ENCODE results near the gene TBCK. TPM values are rescaled to one million over a fixed set of nuclear protein-coding genes. Genes with fewer than 3 reads are reported as not detected.

Gene TBCK
- total and polyA plus RNA-seq, 2 of the 8 experiments (the other 6 are each of a cell fraction or from before 2014, with no cell fraction given): 10.2 to 18.7 TPM

GRCh38 chr4:106090826-106091225 lies 225.2 kb downstream of the TBCK start:
- Histone ChIP-seq H2AK5ac (ENCODE audit: low read depth, low read length) (no peak overlapping the region), H4K8ac (ENCODE audit: extremely low read depth, insufficient read depth, low read length) (no peak overlapping the region), H3K27ac (ENCODE audit: low read depth, low read length) (no peak overlapping the region), H3K4me2 (ENCODE audit: insufficient read depth in 1 of 2, low read depth in 2 of 2, low read length in 2 of 2) (no peak overlapping the region), H3K23me2 (ENCODE audit: low read depth, low read length) (no peaks in the 10 kb centered on the region), H3K4me3 (ENCODE audit: extremely low read depth in 1 of 4, insufficient read depth in 2 of 4, low read depth in 3 of 4, low read length in 4 of 4) (no peak overlapping the region), H3K23ac (ENCODE audit: insufficient read length) (no peak overlapping the region), H4K5ac (ENCODE audit: insufficient read length, low read depth, low read length) (no peak overlapping the region), H2BK5ac (ENCODE audit: low read depth, low read length) (no peak overlapping the region), H4K91ac (replicated peaks; ENCODE audit: insufficient read length, low read length) (no peak overlapping the region), H2BK12ac (ENCODE audit: low read depth, low read length) (no peak overlapping the region), H3K18ac (ENCODE audit: extremely low read depth, low read length) (no peak overlapping the region), H3K9me3 (ENCODE audit: insufficient read depth in 2 of 2, low read depth in 1 of 2, low read length in 1 of 2) (peaks cover 15 to 25% of the 10 kb centered on the region in 2 experiments), H3K14ac (ENCODE audit: insufficient read length) (no peak overlapping the region), H3K79me1 (ENCODE audit: low read depth, low read length) (no peaks in the 10 kb centered on the region), H3K9ac (replicated peaks in 1 of 4; ENCODE audit: extremely low read depth in 1 of 4, low read depth in 3 of 4, low read length in 3 of 4) (no peak overlapping the region), H2AFZ (ENCODE audit: low read length) (no peak overlapping the region), H2BK15ac (ENCODE audit: low read length) (no peak overlapping the region), H3K79me2 (ENCODE audit: control insufficient read depth in 1 of 2, insufficient read depth in 2 of 2, low read length in 2 of 2) (no peaks in the 10 kb centered on the region), H3K4me1 (replicated peaks in 1 of 4; ENCODE audit: control insufficient read depth in 3 of 4, insufficient read depth in 4 of 4, low read length in 3 of 4) (no peaks in the 10 kb centered on the region; a peak in 2 of 7 replicates), H3K27me3 (replicated peaks in 1 of 4; ENCODE audit: control insufficient read depth in 3 of 4, extremely low read depth in 1 of 4, insufficient read depth in 3 of 4, low read length in 3 of 4) (no peaks in the 10 kb centered on the region), H3K36me3 (ENCODE audit: control insufficient read depth in 2 of 4, insufficient read depth in 4 of 4, low read length in 3 of 4) (peaks cover 0 to 16% (median 4%) of the 10 kb centered on the region in 4 experiments; a peak in 5 of 8 replicates), H2BK120ac (replicated peaks; ENCODE audit: low read depth, low read length) (no peak overlapping the region), H3K56ac (replicated peaks; ENCODE audit: insufficient read length, low read depth, low read length) (no peak overlapping the region), H4K20me1 (replicated peaks in 1 of 2; ENCODE audit: control insufficient read depth in 1 of 2, insufficient read depth in 2 of 2, low read length in 2 of 2) (no peaks in the 10 kb centered on the region), H2BK20ac (ENCODE audit: low read length) (no peak overlapping the region), H3K4ac (replicated peaks; ENCODE audit: insufficient read length, low read depth, low read length) (no peak overlapping the region)
- DNase-seq (ENCODE audit: low read depth in 1 of 2, low spot score in 2 of 2): no peak
- ChIA-PET CTCF (ENCODE audit: partially characterized antibody) (no interaction called here), POLR2A (ENCODE audit: partially characterized antibody) (no interaction called here)
- FAIRE-seq: no peak
- no peak for TF ChIP-seq SIN3A (conservative IDR thresholded peaks at IDR 0.05 in 1 of 2, IDR thresholded peaks at IDR 0.05 in 1 of 2; ENCODE audit: low read depth in 1 of 2, low read length in 2 of 2)
- no peak for TF ChIP-seq HDAC2 (IDR thresholded peaks at IDR 0.05; ENCODE audit: borderline replicate concordance in 1 of 2, low read depth in 2 of 2, low read length in 2 of 2)
- TF ChIP-seq CBX5 (IDR thresholded peaks at IDR 0.05; ENCODE audit: low read depth, low read length): no peak
- no peak for TF ChIP-seq RXRA (IDR thresholded peaks at IDR 0.05; ENCODE audit: insufficient read depth, low read depth, low read length)
- no peak for TF ChIP-seq USF2 (IDR thresholded peaks at IDR 0.05; ENCODE audit: low read length)
- TF ChIP-seq SP1 (IDR thresholded peaks at IDR 0.05; ENCODE audit: low read depth, low read length): no peak
- TF ChIP-seq ASH2L (IDR thresholded peaks at IDR 0.05; ENCODE audit: low read length): no peak
- TF ChIP-seq CHD2 (IDR thresholded peaks at IDR 0.05; ENCODE audit: low read length): no peak
- TF ChIP-seq SIRT6 (IDR thresholded peaks at IDR 0.05; ENCODE audit: low read length): no peak
- no peak for TF ChIP-seq CREB1 (IDR thresholded peaks at IDR 0.05)
- no peak for TF ChIP-seq KDM4A (IDR thresholded peaks at IDR 0.05; ENCODE audit: low read depth, low read length, severe bottlenecking)
